HG02981 (cell line): ENCODE results near the gene ELF2.
"Not testable (repeated sequence)": the region's sequence is repeated elsewhere in the genome, so short reads cannot be mapped to it uniquely, and the experiment has no call there.

Source experiments
- ATAC-seq: cut with Tn5 transposase; IDR thresholded peaks from one replicate; pipeline ENCODE4 v1.9.1; 2021; ENCODE audit warnings: mild to moderate bottlenecking, moderate library complexity; ENCODE audit not compliant: unreplicated experiment

ELF2 gene

DNA sequence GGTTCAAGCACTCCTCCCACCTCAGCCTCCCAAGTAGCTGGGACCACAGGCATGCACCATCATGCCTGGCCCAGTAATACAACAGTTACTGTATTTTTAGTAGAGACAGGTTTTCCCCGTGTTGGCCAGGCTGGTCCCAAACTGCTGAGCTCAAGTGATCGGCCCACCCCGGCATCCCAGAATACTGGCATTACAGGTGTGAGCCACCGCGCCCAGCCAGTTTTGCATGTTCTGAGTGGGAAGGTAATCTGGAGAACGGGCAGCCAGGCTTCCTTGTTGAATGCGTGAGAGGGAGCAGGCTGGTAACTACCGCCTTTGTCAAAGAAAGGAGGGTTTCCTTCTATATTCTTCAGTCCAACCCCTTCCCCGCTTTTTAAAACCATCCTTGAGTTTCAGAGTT lies 152.3 kb downstream of the ELF2 start:
- no peak for ATAC-seq

GRCh38 chr4:139022835-139023234 lies 154.2 kb downstream of the ELF2 start:
- no peak for ATAC-seq

GRCh38 chr4:139021071-139021470 lies 155.9 kb downstream of the ELF2 start:
- not testable (repeated sequence) for ATAC-seq

DNA sequence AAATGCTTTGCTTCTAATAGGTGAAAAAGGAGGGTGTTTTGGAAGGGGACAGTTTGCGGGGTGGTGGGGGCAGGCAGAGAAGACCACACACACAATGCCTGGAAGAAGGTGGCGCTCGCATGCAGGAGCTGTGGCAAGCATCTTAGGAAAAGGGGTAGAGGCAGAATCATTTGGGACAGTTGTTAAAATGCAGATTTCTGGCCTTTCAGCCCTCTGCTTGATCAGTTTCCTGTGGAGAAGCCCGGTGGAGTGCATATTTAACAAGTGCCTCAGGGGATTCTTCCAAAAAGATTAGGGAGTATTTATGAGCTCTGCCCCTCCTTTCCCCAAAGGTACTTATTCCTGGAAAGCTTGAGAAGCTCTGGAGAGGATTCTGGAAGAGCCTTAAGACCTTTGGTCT lies 156.6 kb downstream of the ELF2 start:
- ATAC-seq, result no peak

- no peak for ATAC-seq
Measured at GRCh38 chr4:139018971-139019758, 157.9 kb downstream of the ELF2 start.

DNA sequence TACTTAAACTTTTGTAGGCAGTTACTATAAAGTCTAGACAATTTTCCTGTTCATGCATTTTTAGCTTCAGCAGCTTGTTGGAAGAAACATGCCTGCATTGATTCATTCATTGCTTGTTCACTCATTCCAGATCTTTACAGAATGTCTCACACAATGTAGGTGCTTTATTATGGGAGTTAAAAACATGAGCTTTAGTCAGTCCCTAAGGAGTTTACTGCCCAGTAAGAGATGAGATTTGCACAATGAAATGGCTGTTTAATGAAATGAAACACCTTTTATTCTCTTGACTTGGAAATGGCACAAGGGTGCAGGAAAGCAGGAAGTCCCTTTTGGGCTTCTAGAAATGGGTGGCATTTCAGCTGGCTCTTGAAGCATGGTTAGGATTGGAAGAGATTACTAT lies 158.5 kb downstream of the ELF2 start:
- no peak for ATAC-seq

GRCh38 chr4:139017861-139018260 lies 159.2 kb downstream of the ELF2 start:
- no peak for ATAC-seq

GRCh38 chr4:139015948-139016471 lies 161.0 kb downstream of the ELF2 start:
- peak; percentile 29 for ATAC-seq

GRCh38 chr4:139015269-139015947 lies 161.6 kb downstream of the ELF2 start, which contains the start of gene NOCT:
Gene NOCT, plus strand, starts transcription at chr4:139015781. Its CDS starts 201 bp downstream, at chr4:139015982.
- peak; percentile 93 for ATAC-seq

DNA sequence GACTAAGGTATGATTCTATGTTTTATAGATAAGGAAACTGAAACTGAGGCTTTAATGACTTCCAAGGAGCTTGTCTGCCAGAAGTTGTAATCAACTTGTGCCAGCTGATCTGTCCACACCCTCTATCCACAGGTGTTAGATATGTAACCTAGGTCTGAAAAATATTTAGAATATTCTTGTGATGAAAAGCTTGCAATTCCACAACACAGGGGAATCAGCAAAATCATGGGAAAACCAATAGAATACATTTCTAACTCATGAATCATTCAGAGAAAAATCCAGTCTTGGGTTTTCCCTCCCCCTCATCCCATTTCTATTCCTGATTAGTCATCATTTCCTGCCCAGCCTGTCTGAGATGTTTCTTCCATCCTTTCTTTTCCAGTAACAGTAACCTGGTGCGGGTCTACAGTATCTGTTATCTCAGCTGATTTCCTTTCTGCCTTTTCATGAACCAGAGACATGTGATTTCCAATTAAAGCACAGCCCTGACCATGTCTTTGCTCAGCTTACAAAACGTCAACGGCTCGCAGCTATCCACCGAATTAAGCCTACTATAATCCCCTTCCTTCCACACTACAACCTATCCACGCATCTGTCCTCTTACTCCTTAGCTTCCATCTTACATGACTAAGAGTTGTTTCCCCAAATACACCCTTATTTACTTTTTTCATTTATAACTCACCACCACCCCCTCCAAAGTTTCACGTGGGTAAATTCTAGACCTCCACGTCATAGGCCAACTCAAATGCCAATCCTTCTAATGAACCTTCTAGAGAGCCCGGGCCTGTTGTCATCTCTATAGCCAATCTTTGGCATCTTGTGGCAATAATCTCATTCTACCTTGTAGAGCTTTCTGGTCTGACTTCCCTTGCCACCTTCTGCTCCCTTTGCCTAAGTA lies 162.4 kb downstream of the ELF2 start:
- peak; percentile 7 for ATAC-seq

DNA sequence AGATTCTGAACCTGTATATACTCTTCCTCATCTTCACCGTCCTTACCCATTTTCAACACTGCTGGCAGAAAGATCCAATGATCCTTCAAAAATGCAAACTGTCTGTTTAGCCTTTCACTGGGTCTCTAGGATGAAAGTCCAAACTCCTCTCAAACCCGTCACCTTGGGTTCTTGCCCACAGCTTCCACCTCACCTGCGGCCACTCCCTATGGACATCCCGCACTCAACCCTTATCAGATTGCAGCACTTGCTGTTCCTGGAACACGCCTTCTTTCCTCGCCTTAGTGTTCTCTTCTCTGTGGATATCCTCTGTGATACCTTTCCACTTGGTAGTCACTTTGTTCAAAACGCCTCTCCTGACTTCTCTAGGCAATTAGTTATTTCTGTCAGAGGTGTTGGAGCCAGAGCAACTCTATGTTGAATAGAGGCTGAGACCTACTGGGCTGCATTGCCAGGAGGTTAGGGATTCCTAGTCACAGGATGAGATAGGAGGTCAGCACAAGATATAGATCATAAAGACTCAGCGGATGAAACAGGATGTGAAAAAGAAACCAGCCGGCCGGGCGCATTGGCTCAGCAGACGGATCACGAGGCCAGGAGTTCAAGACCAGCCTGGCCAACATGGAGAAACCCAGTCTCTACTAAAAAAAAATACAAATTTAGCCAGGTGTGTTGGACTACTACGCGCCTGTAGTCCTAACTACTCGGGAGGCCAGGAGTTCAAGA lies 165.6 kb downstream of the ELF2 start:
- no peak for ATAC-seq

GRCh38 chr4:139009702-139010101 lies 167.3 kb downstream of the ELF2 start:
- no peak for ATAC-seq

- ATAC-seq, result not testable (repeated sequence)
Measured at GRCh38 chr4:139008278-139008677, 168.7 kb downstream of the ELF2 start.

DNA sequence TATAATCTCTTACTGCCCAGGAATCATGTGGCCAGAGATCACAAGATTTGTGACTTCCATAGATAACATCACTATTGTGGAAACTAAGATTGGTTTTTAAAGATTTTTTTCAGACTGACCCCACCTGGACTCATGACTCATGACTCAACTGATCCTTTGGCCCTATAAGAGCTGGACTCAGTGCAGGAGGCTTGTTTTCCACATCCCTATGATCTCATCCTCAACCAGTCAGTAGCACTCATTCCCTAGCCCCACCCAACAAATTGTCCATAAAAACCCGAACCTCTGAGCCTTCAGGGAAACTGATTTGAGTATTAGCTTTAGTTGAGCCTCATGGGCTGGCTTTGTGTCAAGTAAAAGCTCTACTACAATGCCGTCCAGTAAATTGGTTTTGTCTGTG lies 169.4 kb downstream of the ELF2 start:
- ATAC-seq, result no peak
